Breast epithelium (tissue), 3 donors: ENCODE results near the gene OR5B12.

Experiments used
- CTCF ChIP-seq, 3 donors: fragments of 450-650 bp; IDR thresholded peaks; one replicate each; pipeline ENCODE4 v1.5.1; 2016 to 2017; ENCODE audit warnings: antibody characterized with exemption in 3 of 3, mild to moderate bottlenecking in 3 of 3, moderate library complexity in 3 of 3
- POLR2A ChIP-seq: fragments of 450-650 bp; IDR thresholded peaks from one replicate; pipeline ENCODE4 v1.6.1; 2016; ENCODE audit warnings: antibody characterized with exemption, mild to moderate bottlenecking, moderate library complexity

GRCh38 chr11:58485961-58486360 lies 43.9 kb upstream of the OR5B12 start:
- no peak for TF ChIP-seq CTCF (IDR thresholded peaks at IDR 0.05)
- TF ChIP-seq POLR2A, result no peak
